Stimulated activated naive CD8-positive, alpha-beta T cell treated with anti-CD3 and anti-CD28 coated beads, Interleukin-15, Interleukin-2, amounts not matched to agents 100 ng/mL and 50 ng/mL, for 24 hours (primary cell): ENCODE results near the gene NAGPA.

Source experiments
- H3K27ac Mint-ChIP-seq: one replicate; pipeline ENCODE4 v1.8.0; 2021; ENCODE audit warnings: mild to moderate bottlenecking, mixed read lengths
- H3K27me3 Mint-ChIP-seq: one replicate; pipeline ENCODE4 v1.8.0; 2021; ENCODE audit warnings: mixed read lengths
- H3K36me3 Mint-ChIP-seq: one replicate; pipeline ENCODE4 v1.8.0; 2021; ENCODE audit warnings: low read depth, mixed read lengths
- H3K4me1 Mint-ChIP-seq: one replicate; pipeline ENCODE4 v1.8.0; 2021; ENCODE audit warnings: low read depth, mixed read lengths
- H3K4me3 Mint-ChIP-seq: one replicate; pipeline ENCODE4 v1.8.0; 2021; ENCODE audit warnings: mild to moderate bottlenecking, mixed read lengths
- H3K9me3 Mint-ChIP-seq: one replicate; pipeline ENCODE4 v1.8.0; 2021; ENCODE audit warnings: mixed read lengths

The NAGPA gene

DNA sequence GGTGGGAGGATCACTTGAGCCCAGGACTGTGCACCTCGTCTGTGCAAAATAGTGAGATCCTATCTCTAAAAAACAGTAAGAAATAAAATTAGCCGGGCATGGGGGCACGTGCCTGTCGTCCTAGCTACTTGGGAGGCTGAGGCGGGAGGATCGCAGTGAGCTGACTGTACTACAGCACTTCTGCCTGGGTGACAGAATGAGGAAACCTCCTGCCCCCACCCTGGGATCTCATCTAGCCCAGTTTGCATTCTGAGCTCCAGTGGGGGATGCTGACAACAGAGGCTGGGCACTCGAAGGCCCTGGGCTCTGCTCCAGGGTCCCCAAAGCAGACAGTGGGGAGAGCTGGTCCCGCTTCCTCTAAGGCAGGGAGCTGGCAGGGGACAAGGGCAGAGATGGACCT is 7.1 kb downstream of the NAGPA start:
- Mint-ChIP-seq H3K9me3 (no peaks in the 10 kb centered on the region), H3K4me3 (no peak overlapping the region), H3K4me1 (no peaks in the 10 kb centered on the region), H3K36me3 (peaks cover 14% of the 10 kb centered on the region), H3K27me3 (no peaks in the 10 kb centered on the region), H3K27ac (no peak overlapping the region)

DNA sequence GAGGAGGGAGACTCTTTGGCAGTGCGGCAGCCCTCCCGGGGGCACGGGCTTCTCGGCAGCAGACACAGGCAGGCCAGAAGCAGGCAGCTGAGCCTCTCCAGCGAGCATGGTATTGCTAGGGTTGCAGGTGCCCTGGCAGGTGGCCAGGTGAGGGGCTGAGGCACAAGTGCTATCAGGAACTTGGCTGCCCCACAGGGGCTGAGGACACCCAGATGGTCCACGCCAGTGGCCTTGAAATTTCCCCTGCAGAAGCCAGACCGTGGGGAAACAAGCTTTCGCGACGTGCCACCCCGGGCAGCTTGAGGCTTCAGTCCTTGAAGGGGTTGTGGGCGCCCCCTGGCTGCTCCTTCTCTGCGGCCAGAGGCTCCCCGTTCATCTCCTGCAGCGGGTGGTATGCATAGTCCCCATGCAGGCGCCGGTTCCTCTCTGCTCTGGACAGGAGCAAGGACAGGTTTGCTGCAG is 8.5 kb downstream of the NAGPA start:
- Mint-ChIP-seq H3K27me3 (no peaks in the 10 kb centered on the region), H3K4me3 (no peak overlapping the region)

DNA sequence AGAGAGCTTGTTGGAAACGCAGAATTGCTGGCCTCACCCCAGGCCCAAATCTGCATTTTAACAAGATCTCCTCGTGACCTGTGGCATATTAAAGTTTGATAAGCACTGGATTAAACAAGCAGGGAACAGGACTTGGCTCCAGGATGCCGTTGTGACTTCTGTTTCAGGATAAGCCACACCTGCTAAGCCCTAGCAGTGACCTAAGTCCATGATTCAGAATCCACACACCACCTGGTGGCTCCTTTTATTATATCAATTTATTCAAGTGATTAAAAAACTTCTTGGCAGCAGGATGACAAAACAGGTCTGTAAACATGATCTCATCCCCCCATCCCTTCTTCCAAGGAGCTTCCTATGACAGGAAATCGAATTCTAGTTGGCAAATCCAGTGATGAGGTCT is 9.1 kb downstream of the NAGPA start:
- Mint-ChIP-seq H3K27me3 (no peaks in the 10 kb centered on the region), H3K4me3 (no peak overlapping the region), H3K36me3 (peaks cover 4% of the 10 kb centered on the region), H3K27ac (no peak overlapping the region), H3K4me1 (no peaks in the 10 kb centered on the region), H3K9me3 (no peaks in the 10 kb centered on the region)

More for the DNA sequence above, 8.5 kb downstream of the NAGPA start:
- H3K9me3 Mint-ChIP-seq: no peaks in the 10 kb centered on the region
- peaks cover 4% of the 10 kb centered on the region for H3K36me3 Mint-ChIP-seq
- no peaks in the 10 kb centered on the region for H3K4me1 Mint-ChIP-seq
- H3K27ac Mint-ChIP-seq: no peak overlapping the region

DNA sequence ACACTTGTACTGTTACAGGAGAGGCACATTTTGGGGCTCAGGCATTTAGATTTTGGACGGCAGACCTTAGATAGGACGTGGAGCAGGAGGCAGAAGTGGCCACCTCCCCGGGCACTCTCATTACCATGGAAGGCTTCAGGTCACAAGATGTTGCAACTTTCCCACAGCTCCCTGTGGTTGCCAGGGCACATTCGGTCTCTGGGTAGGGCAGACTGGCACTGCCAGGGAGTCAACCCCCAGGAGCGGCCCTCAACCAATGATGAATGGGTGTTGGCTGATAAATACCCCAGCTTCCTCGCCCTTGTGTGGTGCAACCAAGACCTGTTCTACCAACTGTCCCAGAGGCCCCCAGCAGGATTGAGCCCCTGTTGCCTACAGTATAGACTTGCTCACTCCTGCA is 11.2 kb downstream of the NAGPA start:
- Mint-ChIP-seq H3K4me1 (no peaks in the 10 kb centered on the region), H3K36me3 (no peaks in the 10 kb centered on the region), H3K4me3 (no peak overlapping the region), H3K27me3 (no peaks in the 10 kb centered on the region), H3K27ac (no peak overlapping the region), H3K9me3 (no peaks in the 10 kb centered on the region)

DNA sequence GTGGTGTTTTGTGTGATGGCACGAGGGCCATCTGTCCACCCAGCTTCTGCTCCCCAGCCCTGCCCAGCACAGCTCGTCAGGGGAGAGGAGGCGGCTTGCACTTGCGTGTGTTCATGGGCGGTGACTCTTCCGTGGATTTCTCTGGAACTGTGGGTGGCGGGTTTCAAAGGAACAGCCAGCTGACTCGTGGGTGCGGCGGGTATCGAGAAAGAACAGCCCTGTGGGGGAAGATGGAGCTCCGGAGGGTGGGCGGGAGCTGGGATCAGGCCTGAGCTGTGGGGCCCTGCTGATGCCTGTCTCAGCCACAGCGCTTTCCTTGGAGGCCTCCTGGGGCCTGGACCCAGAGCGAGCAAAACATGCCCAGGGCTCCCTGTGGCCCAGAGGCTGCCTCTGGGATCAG is 13.2 kb downstream of the NAGPA start:
- no peaks in the 10 kb centered on the region for H3K4me1 Mint-ChIP-seq
- no peak overlapping the region for H3K4me3 Mint-ChIP-seq
- H3K27ac Mint-ChIP-seq: no peak overlapping the region
- H3K27me3 Mint-ChIP-seq: no peaks in the 10 kb centered on the region
- no peaks in the 10 kb centered on the region for H3K36me3 Mint-ChIP-seq
- H3K9me3 Mint-ChIP-seq: no peaks in the 10 kb centered on the region

DNA sequence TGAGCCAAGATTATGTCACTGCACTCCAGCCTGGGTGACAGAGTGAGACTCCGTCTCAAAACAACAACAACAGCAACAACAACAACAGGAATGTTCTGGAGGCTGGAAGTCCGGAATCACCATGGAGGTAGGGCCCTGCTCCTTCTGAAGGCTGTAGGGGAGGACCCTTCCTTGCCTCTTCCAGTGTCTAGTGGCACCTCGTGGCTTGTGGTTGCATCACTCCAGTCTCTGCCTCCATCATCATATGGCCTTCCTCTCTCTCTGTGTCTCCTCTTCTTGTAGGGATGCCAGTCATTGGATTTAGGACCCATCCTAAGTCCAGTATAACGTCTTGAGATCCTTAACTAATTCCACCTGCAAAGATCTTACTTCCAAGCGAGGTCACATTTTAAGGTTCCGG is 14.0 kb downstream of the NAGPA start:
- Mint-ChIP-seq H3K4me3 (no peak overlapping the region), H3K4me1 (no peaks in the 10 kb centered on the region), H3K36me3 (no peaks in the 10 kb centered on the region), H3K27me3 (no peaks in the 10 kb centered on the region), H3K27ac (no peak overlapping the region), H3K9me3 (no peaks in the 10 kb centered on the region)

DNA sequence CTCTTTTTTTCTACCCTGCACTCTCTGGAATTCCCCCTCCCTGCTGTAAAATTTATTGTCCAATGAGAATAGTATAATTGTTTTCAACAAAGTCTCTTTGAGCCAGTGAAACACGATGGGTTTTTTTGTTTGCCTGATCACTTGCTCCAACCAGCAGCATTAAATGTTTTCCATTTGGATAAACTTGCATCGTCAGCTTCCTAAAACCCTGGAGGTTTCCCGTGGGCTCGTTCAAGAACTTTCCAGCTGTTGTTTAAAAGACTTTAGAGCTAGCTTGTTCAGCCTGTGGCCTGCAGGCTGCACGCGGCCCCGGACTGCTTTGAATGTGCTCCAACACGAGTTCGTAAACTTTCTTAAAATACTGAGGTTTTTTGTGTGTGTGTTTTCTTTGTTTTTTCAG is 14.9 kb downstream of the NAGPA start:
- no peak overlapping the region for H3K4me3 Mint-ChIP-seq
- no peaks in the 10 kb centered on the region for H3K9me3 Mint-ChIP-seq
- H3K27ac Mint-ChIP-seq: no peak overlapping the region
- no peaks in the 10 kb centered on the region for H3K27me3 Mint-ChIP-seq
- no peaks in the 10 kb centered on the region for H3K4me1 Mint-ChIP-seq
- H3K36me3 Mint-ChIP-seq: no peaks in the 10 kb centered on the region

DNA sequence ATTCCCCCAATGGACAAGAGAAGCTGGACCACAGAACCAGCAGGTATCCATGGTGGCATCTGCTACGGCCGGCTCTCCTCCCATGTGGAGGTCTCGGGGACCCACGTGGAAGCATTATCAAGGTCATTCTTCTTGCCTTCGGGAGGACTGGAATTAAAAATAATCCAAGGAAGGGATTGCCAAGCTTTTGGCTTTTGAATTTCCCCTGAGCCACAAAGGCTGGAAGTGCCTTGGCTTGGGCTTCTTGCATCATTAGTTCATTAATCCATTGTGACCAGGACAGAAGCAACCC is 16.1 kb downstream of the NAGPA start:
- Mint-ChIP-seq H3K36me3 (no peaks in the 10 kb centered on the region), H3K4me1 (no peaks in the 10 kb centered on the region), H3K27ac (no peak overlapping the region), H3K27me3 (no peaks in the 10 kb centered on the region), H3K9me3 (no peaks in the 10 kb centered on the region), H3K4me3 (no peak overlapping the region)

DNA sequence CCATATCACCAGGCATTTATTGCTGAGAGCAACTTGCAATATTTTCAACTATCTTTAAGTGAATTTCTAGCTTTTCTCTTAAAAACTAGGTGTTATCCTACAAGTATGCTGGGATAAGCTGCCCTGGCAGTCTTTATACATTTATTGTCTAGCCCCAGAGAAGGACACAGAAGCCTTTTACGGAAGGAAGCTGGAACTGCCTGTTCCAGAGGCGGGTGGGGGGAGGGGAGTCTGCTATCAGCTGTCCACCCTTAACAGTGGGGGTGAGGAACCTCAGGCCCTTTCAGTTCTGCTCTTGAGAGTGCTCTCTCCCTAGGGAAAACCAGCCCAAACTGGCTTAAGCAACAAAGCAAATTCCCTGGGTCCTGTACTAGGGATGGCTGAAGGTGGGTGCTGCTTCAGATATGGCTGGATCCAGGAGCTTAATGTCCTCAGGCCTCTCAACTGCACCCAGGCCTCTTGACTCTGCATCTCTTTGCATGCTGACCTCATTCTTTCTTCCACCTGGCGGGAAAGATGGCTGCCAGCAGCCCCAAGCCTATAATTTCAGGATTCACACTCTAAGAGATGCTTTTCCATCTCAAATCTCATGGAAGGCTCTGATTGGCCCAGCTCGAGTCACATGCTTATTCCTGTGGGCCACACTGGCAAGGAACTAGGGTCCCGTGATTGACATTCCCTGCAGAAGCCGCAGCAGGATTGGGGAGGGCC is 16.6 kb downstream of the NAGPA start:
- Mint-ChIP-seq H3K9me3 (no peaks in the 10 kb centered on the region), H3K36me3 (no peaks in the 10 kb centered on the region), H3K4me3 (no peak overlapping the region), H3K4me1 (no peaks in the 10 kb centered on the region), H3K27ac (no peak overlapping the region), H3K27me3 (no peaks in the 10 kb centered on the region)

DNA sequence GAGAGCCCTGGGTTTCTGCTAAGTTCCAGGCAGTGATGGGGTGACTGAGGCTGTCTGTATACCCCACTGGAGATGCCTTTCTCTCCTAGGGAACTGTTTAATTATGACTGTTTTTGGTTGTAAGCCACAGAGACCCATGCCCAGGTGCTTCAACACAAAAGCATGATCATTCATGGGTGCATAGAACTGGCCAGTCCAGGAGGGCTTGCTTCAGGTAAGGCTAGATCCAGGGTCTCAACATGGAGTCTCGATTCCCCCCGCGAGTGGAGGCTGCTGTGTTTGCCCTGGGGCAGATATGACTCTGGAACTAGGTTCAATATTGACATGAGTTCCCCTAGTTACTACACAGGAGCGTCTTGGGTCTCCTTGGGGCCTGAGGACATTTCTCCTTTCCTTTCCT is 17.8 kb downstream of the NAGPA start:
- no peaks in the 10 kb centered on the region for H3K4me1 Mint-ChIP-seq
- no peaks in the 10 kb centered on the region for H3K36me3 Mint-ChIP-seq
- no peak overlapping the region for H3K4me3 Mint-ChIP-seq
- no peaks in the 10 kb centered on the region for H3K9me3 Mint-ChIP-seq
- no peaks in the 10 kb centered on the region for H3K27me3 Mint-ChIP-seq
- no peak overlapping the region for H3K27ac Mint-ChIP-seq

DNA sequence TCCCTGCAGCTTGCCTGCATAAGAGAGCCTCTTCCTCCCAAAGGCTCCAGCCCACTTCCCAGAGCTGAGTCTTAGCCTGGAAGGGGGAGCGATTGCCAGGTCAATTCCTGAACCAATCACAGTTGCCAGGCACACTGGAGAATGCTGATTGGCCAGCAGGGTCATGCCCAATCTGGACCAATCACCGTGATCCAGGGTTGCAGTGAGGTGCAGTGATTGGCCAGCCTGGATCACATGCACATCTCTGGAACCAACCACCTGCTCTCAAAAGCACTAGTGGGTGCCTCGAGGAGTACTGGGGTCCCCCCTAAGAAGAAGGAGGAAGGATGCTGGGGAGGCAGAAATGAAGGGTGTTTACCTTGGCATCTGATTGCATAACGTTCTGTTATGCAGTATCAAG is 18.4 kb downstream of the NAGPA start:
- no peaks in the 10 kb centered on the region for H3K27me3 Mint-ChIP-seq
- H3K36me3 Mint-ChIP-seq: no peaks in the 10 kb centered on the region
- H3K27ac Mint-ChIP-seq: no peak overlapping the region
- H3K9me3 Mint-ChIP-seq: no peaks in the 10 kb centered on the region
- H3K4me3 Mint-ChIP-seq: no peak overlapping the region
- no peaks in the 10 kb centered on the region for H3K4me1 Mint-ChIP-seq

DNA sequence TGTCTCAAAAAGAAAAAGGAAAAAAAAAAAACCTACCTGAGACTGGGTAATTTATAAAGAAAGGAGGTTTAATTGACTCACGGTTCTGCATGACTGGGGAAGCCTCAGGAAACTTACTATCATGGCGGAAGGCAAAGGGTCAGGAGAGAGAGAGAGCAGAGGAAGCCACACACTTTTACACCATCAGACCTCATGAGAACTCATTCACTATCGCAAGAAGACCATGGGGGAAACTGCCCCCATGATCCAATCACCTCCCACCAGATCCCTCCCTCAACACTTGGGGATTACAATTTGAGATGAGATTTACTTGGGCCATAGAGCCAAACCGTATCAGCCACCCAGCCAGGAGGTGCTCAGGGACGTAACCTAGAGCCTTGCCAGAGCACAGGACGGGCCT is 20.8 kb downstream of the NAGPA start:
- Mint-ChIP-seq H3K27ac (no peak overlapping the region), H3K9me3 (no peaks in the 10 kb centered on the region), H3K27me3 (peaks cover 3% of the 10 kb centered on the region), H3K4me3 (no peak overlapping the region), H3K36me3 (no peaks in the 10 kb centered on the region), H3K4me1 (no peaks in the 10 kb centered on the region)

DNA sequence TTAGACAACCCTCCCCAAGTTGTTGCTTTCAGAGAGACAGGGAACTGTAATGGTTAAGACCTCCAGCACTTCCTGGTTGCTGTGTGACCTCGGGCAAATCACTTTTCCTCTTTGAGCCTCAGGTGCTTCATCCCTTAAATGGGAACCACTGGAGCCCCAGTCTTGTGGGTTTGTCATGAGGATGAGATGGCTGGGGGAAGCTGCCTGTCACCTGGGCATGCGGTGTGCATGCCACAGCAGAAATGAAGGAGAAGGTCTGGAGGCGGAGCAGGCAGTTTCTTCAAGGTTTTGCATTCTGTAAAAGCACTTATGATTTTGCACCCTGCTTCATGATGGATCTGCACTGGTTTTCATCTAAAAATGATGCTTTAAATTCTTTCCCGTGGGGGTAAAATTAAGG is 22.1 kb downstream of the NAGPA start:
- Mint-ChIP-seq H3K4me3 (no peak overlapping the region), H3K27ac (no peak overlapping the region), H3K9me3 (no peaks in the 10 kb centered on the region), H3K36me3 (no peaks in the 10 kb centered on the region), H3K4me1 (no peaks in the 10 kb centered on the region), H3K27me3 (peaks cover 3% of the 10 kb centered on the region)

DNA sequence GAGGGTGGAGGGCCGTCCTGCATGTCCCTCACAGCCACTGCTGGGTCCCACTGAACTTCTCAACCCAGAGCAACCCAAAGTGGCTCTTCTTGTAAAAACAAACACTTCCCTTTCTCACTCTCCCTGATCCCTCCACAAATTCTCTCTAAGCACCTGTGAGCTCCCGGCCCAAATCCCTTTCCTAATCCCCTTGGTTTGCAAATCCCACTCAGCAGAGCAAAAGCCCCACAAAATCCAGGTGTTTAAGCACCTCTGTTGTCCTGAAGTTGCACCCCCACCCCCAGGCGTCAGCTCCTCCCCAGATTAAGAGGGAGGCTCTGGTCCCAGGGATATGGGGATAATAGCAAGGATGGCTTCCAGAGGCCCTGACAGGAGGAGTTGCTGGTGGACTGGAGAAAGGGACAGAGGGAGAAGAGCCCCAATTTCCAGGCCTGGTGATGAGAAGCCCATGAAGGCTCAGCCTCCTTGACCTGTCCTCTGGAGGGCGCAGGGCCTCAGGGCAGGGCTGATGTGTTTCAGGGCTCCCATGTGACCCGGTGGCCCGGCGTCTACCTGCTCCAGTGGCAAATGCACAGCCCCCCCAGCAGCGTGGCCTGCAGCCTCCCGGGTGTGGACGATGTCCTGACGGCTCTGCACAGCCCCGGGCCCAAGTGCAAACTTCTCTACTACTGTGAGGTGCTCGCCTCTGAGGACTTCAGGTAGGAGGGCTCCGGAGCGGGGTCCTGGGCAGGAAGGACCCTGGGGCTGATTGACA is 23.0 kb downstream of the NAGPA start:
- Mint-ChIP-seq H3K4me3 (no peak overlapping the region), H3K4me1 (no peaks in the 10 kb centered on the region), H3K36me3 (no peaks in the 10 kb centered on the region), H3K9me3 (no peaks in the 10 kb centered on the region), H3K27ac (no peak overlapping the region), H3K27me3 (peaks cover 3% of the 10 kb centered on the region)

DNA sequence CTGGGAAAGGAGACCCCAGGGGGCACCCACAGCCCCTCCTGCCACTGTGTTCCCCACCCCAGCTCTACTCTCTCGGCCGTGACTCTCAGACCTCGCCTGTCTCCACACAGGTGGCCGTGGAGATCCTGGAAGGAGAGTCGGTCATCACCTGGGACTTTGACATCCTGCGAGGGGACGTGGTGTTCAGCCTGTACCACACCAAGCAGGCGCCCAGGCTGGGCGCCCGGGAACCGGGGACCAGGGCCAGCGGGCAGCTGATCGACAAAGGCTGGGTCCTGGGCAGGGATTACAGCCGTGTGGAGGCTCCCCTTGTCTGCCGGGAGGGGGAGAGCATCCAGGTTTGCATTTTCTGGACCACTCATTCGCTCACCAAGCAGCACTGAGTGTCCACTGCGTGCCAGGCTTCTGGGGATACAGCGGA is 25.4 kb downstream of the NAGPA start:
- Mint-ChIP-seq H3K4me3 (no peak overlapping the region), H3K4me1 (no peaks in the 10 kb centered on the region), H3K9me3 (no peaks in the 10 kb centered on the region), H3K27me3 (peaks cover 6% of the 10 kb centered on the region), H3K36me3 (no peaks in the 10 kb centered on the region), H3K27ac (no peak overlapping the region)

DNA sequence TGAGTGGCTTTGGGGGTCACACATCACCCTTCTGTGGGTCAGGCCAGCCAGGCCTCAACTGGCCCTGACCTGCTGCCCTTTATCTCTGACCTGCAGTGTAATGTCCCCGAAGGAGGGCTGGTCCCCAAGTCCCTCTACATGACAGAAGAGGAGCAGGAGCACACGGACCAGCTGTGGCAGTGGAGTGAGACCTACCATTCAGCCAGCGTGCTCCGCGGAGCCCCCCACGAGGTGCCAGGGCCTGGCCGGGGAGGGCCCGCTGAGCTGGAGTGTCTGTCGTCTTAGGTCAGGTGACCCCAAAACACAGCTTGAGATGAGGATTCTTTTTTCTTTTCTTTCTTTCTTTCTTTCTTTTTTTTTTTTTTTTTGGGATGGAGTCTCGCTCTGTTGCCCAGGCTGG is 26.5 kb downstream of the NAGPA start:
- Mint-ChIP-seq H3K27me3 (peaks cover 6% of the 10 kb centered on the region), H3K27ac (no peak overlapping the region), H3K4me1 (no peaks in the 10 kb centered on the region), H3K4me3 (no peak overlapping the region), H3K9me3 (no peaks in the 10 kb centered on the region), H3K36me3 (no peaks in the 10 kb centered on the region)
